Measurements from ENCODE around the gene SSNA1. TPM values are rescaled to one million over a fixed set of nuclear protein-coding genes. Genes with fewer than 3 reads are reported as not detected.

SSNA1 gene
- total RNA-seq, 4 donors from 2014 or later = 58.2 to 99.5 (median 76.7) TPM

- no peaks in the 10 kb centered on the region for H3K36me3 ChIP-seq
- TF ChIP-seq POLR2A (IDR thresholded peaks at IDR 0.05; ENCODE audit: low read depth) = no peak
- no peak for TF ChIP-seq POLR2AphosphoS5 (IDR thresholded peaks at IDR 0.05)
- TF ChIP-seq EP300 (IDR thresholded peaks at IDR 0.05) = no peak
- no peak for TF ChIP-seq CTCF (IDR thresholded peaks at IDR 0.05)
- no peak for DNase-seq (ENCODE audit: extremely low spot score)
- intact Hi-C loops (cut with DNase I) = no loop called here
- peaks cover 21 to 44% (median 36%) of the 10 kb centered on the region in 4 donors for H3K4me1 ChIP-seq
- peaks cover 0 to 100% (median 89%) of the 10 kb centered on the region in 4 donors for H3K27me3 ChIP-seq
- H3K4me3 ChIP-seq = no peak overlapping the region
- no peak overlapping the region for H3K27ac ChIP-seq (replicated peaks in 1 of 4)
- WGBS = 63% methylated on average over 14 of the region's 17 CpGs
- H3K9me3 ChIP-seq = no peaks in the 10 kb centered on the region
Measured at GRCh38 chr9:137160054-137160425, 28.4 kb upstream of the SSNA1 start.

- Histone ChIP-seq H3K27ac (replicated peaks in 1 of 4) (no peak overlapping the region), H3K4me1 (peaks cover 21 to 44% (median 36%) of the 10 kb centered on the region in 4 donors), H3K36me3 (no peaks in the 10 kb centered on the region), H3K9me3 (no peaks in the 10 kb centered on the region), H3K4me3 (no peak overlapping the region), H3K27me3 (peaks cover 0 to 100% (median 95%) of the 10 kb centered on the region in 4 donors)
- intact Hi-C loops (cut with DNase I) = no loop called here
- no peak for DNase-seq (ENCODE audit: extremely low spot score)
- WGBS = 35% methylated on average over 23 of the region's 56 CpGs
- TF ChIP-seq EP300 (IDR thresholded peaks at IDR 0.05) (no peak), CTCF (IDR thresholded peaks at IDR 0.05) (no peak), POLR2AphosphoS5 (IDR thresholded peaks at IDR 0.05) (no peak), POLR2A (IDR thresholded peaks at IDR 0.05; ENCODE audit: low read depth) (no peak)
Measured at GRCh38 chr9:137160716-137161557, 27.5 kb upstream of the SSNA1 start.

- WGBS = 9% methylated on average over 7 of the region's 71 CpGs
- intact Hi-C loops (cut with DNase I) = no loop called here
Measured at GRCh38 chr9:137161558-137162486, 26.7 kb upstream of the SSNA1 start.

More at GRCh38 chr9:137161558-137162486, 26.7 kb upstream of the SSNA1 start:
- TF ChIP-seq POLR2AphosphoS5 (IDR thresholded peaks at IDR 0.05) (no peak), POLR2A (IDR thresholded peaks at IDR 0.05; ENCODE audit: low read depth) (no peak), EP300 (IDR thresholded peaks at IDR 0.05) (no peak), CTCF (IDR thresholded peaks at IDR 0.05) (no peak)
- Histone ChIP-seq H3K9me3 (no peaks in the 10 kb centered on the region), H3K4me3 (no peak overlapping the region), H3K4me1 (peaks cover 16 to 38% (median 29%) of the 10 kb centered on the region in 4 donors), H3K27me3 (peaks cover 0 to 100% (median 95%) of the 10 kb centered on the region in 4 donors), H3K27ac (replicated peaks in 1 of 4) (no peak overlapping the region), H3K36me3 (no peaks in the 10 kb centered on the region)
- DNase-seq (ENCODE audit: extremely low spot score) = no peak
